AG04449 (cell line): ENCODE measurements around the gene FILIP1L.
"Not testable (repeated sequence)": the region's sequence is repeated elsewhere in the genome, so short reads cannot be mapped to it uniquely, and the experiment has no call there.

Experiments
- CTCF ChIA-PET: fragments of 350-600 bp; formaldehyde crosslinking; extraction: SDS; loops from one replicate; lab custom pipeline; 2021; ENCODE audit warnings: antibody characterized with exemption; lab: Yijun Ruan, JAX
- POLR2A ChIA-PET: fragments of 400-600, 350-600 bp; formaldehyde crosslinking; extraction: SDS; loops from one replicate; lab custom pipeline; 2020; ENCODE audit warnings: antibody characterized with exemption, inconsistent platforms; lab: Yijun Ruan, JAX
- DNase-seq: peaks from one replicate; pipeline ENCODE4 v3.0.0-alpha.2; 2010; ENCODE audit warnings: low read depth, low spot score
- H3K4me3 ChIP-seq: 2 replicates; pipeline ENCODE4 v1.5.1; 2011; ENCODE audit warnings: low read depth, mild to moderate bottlenecking, control low read depth, low read length
- TF ChIP-seq, protein P1 (sequence below): IDR thresholded peaks from one replicate; pipeline ENCODE4 v1.5.1; 2011; ENCODE audit warnings: mild to moderate bottlenecking, moderate library complexity, low read length, control low read depth, inconsistent platforms; ENCODE audit not compliant: insufficient read depth; ENCODE audit errors: missing control alignments

Gene FILIP1L

DNA sequence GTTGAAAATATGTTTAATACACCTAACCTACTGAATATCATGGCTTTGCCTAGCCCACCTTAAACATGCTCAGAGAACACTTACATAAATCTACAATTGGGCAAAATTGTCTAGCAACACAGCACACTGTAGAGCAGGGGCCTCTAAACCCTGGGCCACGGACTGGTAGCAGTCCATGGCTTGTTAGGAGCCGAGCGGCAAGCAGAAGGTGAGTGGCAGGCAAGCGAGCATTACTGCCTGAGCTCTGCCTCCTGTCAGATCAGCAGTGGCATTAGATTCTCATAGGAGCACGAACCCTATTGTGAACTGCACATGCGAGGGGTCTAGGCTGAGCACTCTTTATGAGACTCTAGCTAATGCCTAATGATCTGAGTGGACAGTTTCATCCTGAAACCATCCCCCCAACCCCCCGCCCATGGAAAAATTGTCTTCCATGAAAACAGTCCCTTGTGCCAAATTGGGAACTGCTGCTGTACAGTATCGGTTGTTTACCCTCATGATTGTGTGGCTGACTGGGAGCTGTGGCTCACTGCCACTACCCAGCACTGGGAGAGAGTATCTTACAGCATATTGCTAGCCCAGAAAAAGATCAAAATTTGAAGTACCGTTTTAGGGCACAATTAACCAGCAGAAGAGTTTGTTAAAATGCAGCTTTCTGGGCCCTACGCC is 270.6 kb downstream of the FILIP1L start:
- ChIA-PET CTCF (interaction anchor here (0.6 to 2.6 kb wide), 57 partner anchors 10 to 470 kb away, joined by 3 to 45 read pairs (median 4); partner anchors contain the start of gene TBC1D23), POLR2A (interaction anchor here (0.7 to 1.6 kb wide), 3 partner anchors 35 to 472 kb away, joined by 3 to 4 read pairs (median 3); no protein-coding TSS in a partner anchor)
- DNase-seq: no peak
- TF ChIP-seq, protein P1, sequence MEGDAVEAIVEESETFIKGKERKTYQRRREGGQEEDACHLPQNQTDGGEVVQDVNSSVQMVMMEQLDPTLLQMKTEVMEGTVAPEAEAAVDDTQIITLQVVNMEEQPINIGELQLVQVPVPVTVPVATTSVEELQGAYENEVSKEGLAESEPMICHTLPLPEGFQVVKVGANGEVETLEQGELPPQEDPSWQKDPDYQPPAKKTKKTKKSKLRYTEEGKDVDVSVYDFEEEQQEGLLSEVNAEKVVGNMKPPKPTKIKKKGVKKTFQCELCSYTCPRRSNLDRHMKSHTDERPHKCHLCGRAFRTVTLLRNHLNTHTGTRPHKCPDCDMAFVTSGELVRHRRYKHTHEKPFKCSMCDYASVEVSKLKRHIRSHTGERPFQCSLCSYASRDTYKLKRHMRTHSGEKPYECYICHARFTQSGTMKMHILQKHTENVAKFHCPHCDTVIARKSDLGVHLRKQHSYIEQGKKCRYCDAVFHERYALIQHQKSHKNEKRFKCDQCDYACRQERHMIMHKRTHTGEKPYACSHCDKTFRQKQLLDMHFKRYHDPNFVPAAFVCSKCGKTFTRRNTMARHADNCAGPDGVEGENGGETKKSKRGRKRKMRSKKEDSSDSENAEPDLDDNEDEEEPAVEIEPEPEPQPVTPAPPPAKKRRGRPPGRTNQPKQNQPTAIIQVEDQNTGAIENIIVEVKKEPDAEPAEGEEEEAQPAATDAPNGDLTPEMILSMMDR: no peak
- H3K4me3 ChIP-seq: no peak overlapping the region

- TF ChIP-seq, protein P1: peak; percentile 51
- no peak overlapping the region for H3K4me3 ChIP-seq
- DNase-seq: no peak
- ChIA-PET POLR2A (interaction anchor here (1.5 to 1.6 kb wide), 2 partner anchors 36 to 203 kb away, joined by 3 read pairs; no protein-coding TSS in a partner anchor), CTCF (interaction anchor here (0.6 to 2.6 kb wide), 57 partner anchors 10 to 494 kb away, joined by 3 to 45 read pairs (median 4); partner anchors contain the start of gene TBC1D23)
Observed at GRCh38 chr3:99842826-99843589, 271.3 kb downstream of the FILIP1L start.

GRCh38 chr3:99841949-99842348 is 272.4 kb downstream of the FILIP1L start:
- POLR2A ChIA-PET, H3K4me3 ChIP-seq, DNase-seq: not testable (repeated sequence)
- CTCF ChIA-PET: interaction anchor here (1.3 to 2.7 kb wide), 3 partner anchors 10 to 412 kb away, joined by 4 to 12 read pairs (median 10); no protein-coding TSS in a partner anchor

- H3K4me3 ChIP-seq: no peak overlapping the region
- TF ChIP-seq, protein P1: no peak
- CTCF ChIA-PET: interaction anchor here (1.0 to 3.1 kb wide), 7 partner anchors 8 to 416 kb away, joined by 3 to 12 read pairs (median 5); no protein-coding TSS in a partner anchor
- POLR2A ChIA-PET: interaction anchor here (0.6 kb wide), 1 partner anchor 252 kb away, joined by 6 read pairs; no protein-coding TSS in a partner anchor
- DNase-seq: no peak
Observed at GRCh38 chr3:99839613-99840012, 274.7 kb downstream of the FILIP1L start.

DNA sequence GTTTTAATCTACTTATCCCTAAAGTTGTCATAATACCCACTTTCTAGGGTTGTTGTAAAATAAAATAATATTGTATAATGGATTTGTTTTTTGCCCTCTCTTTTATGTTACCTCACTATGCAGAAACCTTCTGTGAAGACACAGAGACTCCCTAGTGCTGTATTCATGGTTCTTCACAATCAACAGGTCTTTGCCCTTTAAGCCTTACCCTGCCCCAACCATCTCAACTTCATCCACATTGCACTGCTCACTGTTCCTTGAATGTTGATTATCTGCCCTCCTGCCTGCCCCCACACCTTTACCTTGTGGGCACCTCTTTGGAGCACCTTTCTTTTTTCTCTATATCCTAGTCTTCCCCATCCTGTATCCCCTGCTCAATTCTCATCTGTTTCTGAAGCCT is 275.5 kb downstream of the FILIP1L start:
- ChIA-PET POLR2A (interaction anchor here (0.6 kb wide), 1 partner anchor 252 kb away, joined by 6 read pairs; no protein-coding TSS in a partner anchor), CTCF (interaction anchor here (1.3 to 3.1 kb wide), 6 partner anchors 10 to 417 kb away, joined by 3 to 7 read pairs (median 5); no protein-coding TSS in a partner anchor)
- no peak overlapping the region for H3K4me3 ChIP-seq
- DNase-seq: no peak
- TF ChIP-seq, protein P1: no peak

DNA sequence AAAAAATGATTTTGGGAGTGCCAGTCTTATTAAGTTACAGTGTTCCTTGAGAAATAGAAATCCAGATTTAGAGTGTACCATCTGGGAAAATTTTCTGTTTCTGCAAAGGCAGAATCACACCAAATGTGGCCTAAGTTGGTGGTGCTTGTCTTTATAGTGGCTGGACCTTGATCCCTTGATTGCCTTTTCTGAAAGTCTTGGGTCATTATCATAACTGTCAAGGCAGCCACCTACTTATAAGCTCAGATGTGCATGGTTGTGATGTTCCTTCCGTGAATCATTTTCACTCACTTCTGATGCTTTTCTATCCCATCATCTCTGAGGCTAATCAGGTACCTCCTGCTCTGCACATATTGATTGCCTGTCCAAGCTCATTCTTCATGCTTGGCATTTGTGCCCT is 276.6 kb downstream of the FILIP1L start:
- DNase-seq: no peak
- ChIA-PET CTCF (interaction anchor here (1.0 to 1.7 kb wide), 6 partner anchors 9 to 416 kb away, joined by 3 to 6 read pairs (median 4); no protein-coding TSS in a partner anchor), POLR2A (no interaction called here)
- no peak overlapping the region for H3K4me3 ChIP-seq
- TF ChIP-seq, protein P1: no peak
